MV-4-11 (cell line): ENCODE data around the gene ARHGAP15.
"Not testable (repeated sequence)": the region's sequence is repeated elsewhere in the genome, so short reads cannot be mapped to it uniquely, and the experiment has no call there.

ENCODE experiments used
- DNase-seq: peaks from one replicate; lab custom pipeline; 2025; lab: John Stamatoyannopoulos, UW

Gene ARHGAP15

DNA sequence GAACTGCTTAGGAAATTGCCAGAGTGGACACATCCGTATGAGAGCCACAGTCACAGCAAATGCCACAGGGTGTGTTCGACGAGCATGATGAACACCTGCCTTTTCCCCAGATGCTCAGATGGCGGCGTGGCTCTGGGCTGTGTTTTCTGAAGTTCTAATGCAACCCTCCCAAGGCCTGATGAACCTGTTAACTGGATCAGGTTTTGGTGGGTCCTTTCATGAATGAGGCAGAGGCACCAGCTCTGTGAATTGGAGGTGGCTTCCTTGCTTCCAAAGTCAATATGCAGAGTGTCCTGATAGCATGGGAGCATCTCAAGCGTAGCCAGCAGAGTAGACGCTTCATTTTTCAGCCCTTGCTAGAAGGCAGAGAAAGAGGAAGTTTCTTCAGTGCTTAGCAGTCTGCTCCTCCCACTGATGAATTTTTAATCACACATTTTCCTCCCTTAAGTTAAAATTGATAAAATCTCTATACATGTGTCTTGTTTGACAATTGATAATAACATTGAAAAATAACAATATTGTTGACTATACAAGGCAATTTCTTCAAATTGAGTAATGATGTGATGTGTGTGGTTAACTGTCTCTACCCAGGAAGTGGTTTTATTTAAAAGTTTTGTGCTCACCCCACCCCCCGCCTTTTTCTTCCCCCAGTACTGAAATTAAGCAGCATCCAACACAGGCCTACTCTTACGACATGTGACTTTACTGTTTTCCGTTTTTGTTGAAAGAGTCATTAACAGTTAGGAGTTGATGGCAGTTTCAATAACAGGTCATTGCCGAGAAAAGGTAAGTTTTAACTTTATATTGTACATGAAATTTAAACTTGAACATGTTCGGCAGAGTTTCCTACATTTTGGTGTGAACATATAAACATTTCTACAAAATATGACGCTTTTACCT is at the start of gene ARHGAP15:
Gene ARHGAP15 (plus strand): TSS at position 739 of the 900 bp plus-strand sequence.
- DNase-seq = peak; percentile 90

DNA sequence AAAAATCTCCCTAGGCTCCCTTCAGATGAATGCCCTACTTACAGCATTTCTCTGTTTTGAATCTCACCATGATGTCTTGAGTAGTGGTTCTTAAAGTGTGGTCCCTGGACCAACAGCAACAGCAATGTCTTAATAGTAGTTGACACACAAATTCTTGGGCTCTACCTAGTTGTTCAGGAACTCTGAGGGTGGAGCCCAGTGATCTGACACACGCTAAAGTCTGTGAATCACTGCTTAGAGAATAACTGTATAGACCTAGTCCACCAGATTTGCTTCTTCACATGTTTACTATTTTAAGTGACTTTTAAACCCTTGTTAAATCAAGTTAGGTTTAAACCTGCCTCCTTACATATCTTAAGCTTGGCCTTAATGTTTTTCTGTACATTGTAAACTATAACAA is 47.6 kb upstream of the ARHGAP15 start:
- DNase-seq = no peak

DNA sequence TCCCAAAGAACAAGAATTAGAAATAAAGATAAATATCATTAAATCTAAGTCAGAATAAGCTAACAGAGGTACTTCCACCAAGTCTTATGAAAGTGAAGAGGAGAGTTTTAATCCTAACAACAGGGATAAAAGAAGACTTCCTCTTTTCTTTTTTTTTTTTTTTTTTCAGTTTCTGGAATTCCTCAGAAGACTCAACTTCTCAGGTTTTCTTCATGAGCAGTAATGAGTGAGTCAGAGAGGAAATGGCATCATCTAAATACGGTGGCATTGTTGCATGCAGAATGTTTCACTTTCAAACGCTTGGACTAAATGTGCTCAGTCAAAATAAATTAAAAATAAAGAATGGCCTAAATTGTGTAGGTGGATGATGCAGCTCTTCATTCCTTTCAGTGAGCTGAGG is 45.6 kb upstream of the ARHGAP15 start:
- peak; percentile 70 for DNase-seq

DNA sequence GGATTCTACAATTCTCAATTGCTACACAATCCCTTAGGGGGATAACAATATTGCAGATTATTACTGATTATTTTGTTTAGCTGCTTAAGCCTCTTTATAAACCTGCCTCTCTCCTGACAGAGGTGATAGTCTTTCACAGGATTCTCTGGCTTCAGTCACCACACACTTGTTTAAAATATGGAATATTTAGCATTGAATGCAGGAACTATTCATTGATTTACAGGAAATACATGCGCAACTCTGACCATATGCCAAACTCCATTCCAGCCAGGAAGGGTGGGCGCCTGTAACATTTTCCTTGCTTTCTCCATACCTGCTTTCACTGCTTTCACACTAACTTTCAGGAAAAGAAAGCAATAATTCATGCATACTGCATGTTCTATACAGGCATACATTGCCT is 44.8 kb upstream of the ARHGAP15 start:
- DNase-seq = no peak

DNA sequence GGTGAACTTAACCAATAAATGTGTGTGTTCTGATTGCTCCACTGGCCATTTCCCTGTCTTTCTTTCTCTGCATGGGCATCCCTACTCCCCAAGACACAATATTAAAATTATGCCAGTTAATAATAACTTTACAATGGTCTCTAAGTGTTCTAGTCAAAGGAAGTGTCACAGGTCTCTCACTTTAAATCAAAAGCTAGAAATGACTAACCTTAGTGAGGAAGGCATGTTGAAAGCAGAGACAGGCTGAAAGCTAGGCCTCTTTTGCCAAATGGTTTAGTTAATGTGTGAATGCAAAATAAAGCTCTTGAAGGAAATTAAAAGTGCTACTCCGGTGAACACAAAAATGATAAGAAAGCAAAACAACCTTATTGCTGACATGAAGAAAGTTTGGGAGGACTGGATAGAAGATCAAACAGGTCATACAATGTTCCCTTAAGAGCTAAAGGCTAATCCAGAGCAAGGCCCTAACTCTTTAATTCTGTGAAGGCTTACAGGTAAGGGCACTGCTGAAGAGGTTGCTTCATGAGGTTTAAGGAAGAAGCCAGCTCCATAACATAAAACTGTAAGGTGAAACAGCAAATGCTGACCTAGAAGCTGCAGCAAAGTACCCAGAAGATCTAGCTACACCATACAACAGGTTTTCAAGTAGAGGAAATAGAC is 44.0 kb upstream of the ARHGAP15 start:
- no peak for DNase-seq

DNA sequence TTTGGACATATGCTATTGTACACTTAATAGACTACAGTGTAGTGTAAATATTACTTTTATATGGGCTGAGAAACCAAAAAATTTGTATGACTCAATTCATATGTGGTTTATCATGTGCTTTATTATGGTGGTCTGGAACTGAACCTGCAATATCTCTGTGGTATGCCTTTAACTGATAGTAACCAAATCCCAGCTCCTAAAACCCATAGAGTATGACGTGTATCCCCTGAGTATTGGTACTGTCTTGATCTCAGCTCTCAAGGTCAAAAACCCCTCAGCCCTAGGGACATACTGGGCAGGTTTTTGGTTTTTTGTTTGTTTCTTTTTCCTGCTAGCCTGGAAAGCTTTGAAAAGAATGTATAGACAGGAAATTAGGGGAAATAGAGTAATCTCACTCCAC is 42.2 kb upstream of the ARHGAP15 start:
- no peak for DNase-seq

DNA sequence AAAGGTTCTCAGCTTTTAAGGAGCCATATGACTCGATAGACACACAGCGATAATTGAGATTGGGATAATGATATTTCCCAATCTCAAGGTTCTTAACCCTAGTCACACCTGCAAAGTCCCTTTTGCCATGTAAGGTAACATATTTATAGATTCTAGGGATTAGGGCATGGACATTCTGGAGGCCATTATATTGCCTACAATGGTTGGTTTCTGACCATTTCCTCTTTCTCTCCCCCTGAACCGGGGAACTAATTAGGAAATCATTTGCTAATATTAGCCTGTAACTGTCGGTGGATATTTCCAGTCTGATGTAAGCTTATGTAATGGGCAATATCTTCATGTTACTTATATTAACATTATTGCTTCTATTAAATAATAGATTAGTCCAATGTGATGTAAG is 40.8 kb upstream of the ARHGAP15 start:
- peak; percentile 64 for DNase-seq

DNA sequence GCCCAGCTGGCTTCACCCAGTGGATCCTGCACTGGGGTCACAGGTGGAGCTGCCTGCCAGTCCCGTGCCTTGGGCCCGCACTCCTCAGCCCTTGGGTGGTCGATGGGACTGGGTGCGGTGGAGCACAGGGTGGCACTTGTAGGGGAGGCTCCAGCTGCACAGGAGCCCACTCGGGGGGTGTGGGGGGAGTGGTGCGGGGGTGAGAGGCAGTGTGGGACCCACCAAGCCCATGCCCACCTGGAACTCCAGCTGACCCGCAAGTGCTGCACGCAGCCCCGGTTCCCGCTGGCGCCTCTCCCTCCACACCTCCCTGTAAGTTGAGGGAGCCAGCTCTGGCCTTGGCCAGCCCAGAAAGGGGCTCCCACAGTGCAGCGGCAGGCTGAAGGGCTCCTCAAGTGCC is 39.7 kb upstream of the ARHGAP15 start:
- DNase-seq = not testable (repeated sequence)

DNA sequence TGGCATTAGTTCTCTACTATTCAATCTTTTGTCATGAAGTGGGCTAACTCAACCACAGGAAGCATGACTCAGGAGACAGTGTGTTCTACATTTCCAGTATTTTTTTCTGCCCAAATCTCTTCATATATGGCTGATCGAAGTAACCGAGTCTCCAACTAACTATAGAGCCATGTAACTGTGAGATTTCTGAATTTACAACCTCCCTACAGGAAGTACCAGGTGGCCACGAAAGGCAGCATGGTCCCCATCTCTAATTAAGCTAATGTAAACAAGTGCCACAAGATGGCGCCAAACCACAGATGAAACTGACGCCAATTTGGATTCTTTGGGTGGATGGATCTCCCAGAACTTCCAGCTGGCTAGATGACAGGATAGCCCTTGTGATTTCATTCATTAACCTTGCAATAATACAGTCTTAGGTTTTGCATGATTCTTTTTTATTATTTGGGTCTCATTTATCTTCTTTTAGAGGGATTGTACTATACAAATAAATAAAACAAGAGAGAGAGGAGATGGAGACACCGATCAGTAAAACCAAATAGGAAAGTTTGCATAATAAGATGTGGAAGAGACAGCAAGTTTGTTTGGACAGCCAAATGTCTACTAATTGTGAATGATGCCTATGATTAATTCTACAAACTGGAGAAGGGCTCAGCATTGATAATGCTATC is 18.3 kb upstream of the ARHGAP15 start:
- DNase-seq = peak; percentile 71

DNA sequence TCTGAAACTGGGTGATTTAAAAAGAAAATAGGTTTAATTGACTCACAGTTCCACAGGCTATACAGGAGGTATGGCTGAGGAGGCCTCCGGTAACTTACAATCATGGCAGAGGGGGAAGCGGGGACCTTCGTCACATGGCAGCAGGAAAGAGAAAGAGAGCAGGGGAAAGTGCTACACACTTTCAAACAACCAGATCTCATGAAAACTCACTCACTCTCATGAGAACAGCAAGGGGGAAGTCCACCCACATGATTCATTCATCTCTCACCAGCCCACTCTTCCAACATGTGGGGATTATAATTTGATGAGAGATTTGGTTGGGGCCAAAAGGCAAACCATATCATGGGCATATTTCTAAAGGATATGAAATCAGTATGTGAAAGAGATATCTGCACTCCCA is 12.0 kb upstream of the ARHGAP15 start:
- DNase-seq = no peak

DNA sequence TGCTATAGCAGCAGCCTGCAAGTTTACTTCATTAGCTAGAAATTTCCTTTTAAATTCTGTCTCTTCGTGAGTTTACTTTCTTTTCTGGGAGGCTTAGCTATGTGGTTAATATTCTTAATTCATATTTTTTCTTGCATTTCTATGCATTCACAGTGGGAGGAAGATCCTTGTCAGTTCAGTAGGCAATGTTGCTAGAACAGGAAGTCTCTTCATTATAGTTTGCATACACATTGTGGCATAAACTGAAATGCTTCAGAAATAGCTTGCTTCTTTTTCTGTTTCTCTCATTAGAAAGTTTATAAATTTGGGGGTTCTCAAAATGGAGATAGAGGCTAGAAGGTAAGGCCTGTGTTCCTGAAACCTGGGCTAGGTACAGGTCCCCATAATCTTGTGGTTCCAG is 8.1 kb upstream of the ARHGAP15 start:
- no peak for DNase-seq

DNA sequence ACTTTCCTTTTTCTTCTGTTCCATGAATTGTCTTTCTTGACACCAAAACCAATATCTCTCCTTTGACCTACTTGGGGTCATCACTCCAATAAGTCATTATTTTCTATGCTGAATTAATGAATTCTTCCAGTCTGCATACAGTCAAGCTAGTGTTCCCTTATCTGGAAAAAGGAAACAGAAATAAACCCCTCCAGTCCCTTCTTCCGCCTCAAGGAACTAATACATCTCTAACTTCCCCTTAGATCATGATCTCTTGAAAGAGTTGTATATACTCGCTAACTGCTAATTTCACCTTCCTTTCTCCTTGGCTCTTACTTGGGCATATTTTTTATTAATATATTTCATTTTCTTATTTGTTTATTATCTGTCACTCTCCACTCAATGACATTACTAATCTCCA is 7.3 kb upstream of the ARHGAP15 start:
- peak; percentile 12 for DNase-seq

DNA sequence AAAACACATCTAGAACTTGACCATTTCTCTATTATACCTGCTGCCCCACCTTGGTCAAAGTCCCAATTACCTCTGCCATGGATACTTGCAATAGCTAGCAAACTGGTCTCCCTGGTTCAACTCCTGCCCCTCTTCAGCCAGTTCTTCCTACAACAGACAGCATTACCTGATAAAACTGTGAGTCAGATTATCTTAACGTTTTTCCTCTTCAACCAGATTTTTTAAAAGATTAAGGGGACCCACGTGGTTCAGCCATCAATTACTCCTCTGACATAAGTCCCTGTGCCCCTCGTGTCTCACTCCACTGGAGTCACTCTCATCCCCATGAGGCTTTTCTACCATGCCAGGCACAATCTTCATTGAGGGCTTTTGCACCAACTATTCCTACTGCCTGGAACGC is 5.3 kb upstream of the ARHGAP15 start:
- no peak for DNase-seq

DNA sequence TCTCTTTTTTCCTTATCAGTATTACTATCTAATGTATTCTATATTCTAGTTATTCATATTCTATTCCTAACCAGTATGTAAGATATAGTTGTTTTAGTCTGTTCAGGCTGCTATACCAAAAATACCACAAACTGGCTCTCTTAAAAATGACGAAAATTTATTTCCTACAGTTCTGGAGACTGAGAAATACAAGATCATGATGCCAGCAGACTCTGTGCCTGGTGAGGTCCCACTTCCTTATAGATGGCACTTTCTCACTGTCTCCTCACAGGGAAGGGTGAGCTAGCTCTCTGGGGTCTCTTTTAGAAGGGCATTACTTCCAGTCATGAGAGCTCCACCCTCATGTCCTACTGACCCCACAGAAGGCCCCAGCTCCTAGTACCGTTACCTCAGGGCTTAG is 4.8 kb upstream of the ARHGAP15 start:
- DNase-seq = no peak

DNA sequence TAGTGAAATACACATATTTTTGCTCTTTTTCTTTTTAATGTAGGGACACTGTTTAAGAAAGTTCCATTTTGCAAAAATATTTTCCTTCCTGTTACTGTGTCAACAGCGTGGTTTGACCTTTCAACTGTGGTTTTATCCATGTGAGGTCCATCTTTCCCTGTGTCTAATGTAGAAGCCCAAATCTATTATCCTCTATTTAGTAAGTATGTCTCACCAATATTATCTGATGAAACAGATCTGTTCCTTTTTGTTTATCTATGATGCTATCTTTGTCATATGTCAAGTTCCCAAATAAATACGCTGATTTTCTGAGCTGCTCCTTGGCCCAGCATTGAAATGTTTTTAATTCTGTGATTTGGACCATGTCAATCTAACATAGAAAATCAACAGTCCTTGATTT is 3.5 kb upstream of the ARHGAP15 start:
- peak; percentile 5 for DNase-seq

DNA sequence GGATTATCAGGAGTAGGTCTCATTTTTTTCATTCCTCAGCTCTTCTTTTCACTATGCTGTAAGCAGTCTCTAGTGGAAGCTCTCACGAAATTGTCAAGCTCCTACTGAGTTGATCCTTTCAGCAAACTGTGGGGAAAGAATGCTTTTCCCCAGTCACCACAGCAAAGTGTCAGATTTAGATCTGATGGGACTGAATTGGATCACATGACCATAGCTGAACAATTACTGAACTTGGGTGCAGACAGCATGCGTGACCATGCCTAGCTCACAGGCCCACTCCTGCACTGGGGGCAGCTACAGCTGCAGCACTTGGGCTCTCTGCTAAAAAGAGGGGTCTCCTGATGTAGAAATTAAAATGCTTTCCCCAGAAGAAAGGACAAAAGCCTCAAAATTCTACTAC is 3.1 kb downstream of the ARHGAP15 start:
- peak; percentile 37 for DNase-seq

DNA sequence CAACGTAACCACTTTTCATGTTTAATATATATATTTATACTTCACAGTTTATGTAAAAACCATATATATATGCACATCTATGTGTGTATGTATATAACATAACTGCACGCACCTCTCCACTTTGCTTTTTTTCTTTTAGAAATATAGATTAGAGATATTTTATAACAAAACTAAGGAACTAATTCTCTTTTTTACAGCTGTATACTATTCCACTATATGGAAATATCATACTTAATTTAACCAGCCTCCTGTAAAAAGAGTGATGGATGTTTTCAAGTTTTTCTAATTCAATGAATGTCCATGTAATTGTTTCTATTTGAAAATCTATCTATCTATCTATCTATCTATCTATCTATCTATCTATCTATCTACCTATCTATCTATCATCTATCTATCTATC is 4.6 kb downstream of the ARHGAP15 start:
- no peak for DNase-seq

DNA sequence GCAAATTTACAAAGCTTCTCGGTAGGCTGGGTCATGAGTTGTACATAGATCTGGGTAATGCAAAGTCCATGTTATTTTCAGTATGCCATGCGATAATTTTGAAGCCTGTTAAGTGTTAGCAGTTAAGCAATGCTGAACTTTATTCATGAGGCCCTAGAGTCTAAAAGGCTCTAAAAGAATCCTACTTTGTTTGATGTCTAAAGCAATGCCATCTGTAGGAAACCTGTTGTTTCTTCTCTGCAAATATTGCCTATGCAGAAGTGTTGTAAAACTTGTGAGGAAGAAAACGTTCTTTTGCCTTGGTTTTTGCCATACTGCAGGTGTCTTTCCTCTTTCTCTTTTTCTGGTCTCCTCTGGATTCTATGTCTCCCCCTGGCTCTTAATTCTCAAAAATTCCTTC is 9.1 kb downstream of the ARHGAP15 start:
- no peak for DNase-seq

DNA sequence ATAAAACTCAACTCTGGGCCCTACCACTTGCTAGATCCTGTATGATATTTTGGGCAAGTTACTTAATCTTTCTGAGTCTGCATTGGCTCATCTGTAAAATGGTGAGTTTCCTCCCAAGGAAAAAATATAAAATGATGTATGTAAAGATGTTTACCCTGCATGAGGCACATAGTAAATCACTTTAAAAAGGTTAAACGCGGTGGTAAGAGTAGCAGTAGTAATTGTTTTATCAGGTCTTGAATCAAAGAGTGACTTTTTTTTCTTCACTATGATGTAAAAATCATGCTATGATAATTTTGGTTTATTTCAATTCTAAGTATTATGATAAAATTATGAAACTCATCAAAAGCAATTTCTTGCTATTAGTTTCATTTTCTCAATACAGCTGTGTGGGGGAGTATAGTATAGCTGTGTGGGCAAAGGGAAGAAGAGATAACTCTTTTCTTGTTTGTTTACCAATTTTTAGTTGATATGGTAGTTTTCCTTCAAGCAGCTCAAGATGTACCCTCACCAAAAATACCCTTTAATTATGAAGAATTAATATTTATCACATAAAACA is 10.7 kb downstream of the ARHGAP15 start:
- no peak for DNase-seq

DNA sequence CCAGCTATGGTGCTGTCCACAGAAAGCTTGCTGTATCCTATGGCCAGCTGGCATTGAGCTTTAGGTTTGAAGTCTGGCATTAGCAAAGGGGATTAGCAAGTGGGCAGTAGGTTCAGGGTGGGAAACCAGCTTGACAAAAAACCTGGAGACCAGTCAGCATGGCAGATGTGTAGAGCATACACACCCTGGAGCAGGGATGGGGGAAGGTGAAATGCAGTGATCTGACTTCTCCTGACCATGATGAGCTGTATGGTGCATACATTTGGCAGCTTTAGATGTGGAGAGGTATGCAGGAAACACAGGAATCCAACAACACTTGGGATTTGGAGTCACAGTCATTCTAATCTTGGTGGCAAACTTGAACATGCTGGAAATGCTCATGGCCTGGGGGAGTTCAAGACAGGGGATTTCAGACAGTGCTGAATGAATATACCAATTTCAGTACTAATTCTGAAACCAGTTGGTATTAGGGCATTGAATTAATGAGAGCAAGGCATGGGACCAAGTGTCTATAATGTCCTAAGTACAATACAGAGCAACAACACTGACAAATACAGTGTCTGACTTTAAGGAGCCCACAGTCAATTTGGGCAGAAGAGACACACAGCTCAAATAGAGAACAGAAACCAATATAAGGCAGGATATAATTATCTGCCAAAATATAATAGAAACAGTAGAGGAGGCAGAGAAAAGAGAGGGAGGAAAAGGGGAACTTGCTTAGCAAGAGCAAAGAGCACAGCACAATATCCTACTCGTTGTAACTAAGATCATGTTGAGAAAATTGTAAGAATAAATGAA is 11.8 kb downstream of the ARHGAP15 start:
- peak; percentile 94 for DNase-seq

DNA sequence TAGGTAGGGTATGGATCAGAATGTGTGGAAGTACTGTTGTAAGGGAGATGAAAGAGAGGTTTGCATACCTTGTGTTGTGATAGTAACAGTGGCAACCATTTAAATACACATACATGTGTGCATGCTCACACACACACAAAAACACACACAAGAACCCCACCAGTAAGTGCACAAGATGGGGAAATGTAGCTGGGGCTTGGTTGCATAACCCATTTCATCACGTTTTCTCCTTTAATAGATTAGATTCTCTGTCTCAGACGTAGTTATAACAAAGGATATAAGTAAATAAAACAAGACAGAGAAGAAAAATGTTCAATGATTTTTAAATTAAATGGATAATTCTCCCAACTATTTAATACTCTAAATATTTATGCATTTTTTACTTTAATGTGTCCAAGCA is 13.4 kb downstream of the ARHGAP15 start:
- DNase-seq = peak; percentile 58
